ENCODE measurements around the gene CALCB.

GRCh38 chr11:15091625-15092024 lies 18.2 kb downstream of the CALCB start:
- no peak for TF ChIP-seq EZH2 (IDR thresholded peaks at IDR 0.05)
- TF ChIP-seq, protein P1, sequence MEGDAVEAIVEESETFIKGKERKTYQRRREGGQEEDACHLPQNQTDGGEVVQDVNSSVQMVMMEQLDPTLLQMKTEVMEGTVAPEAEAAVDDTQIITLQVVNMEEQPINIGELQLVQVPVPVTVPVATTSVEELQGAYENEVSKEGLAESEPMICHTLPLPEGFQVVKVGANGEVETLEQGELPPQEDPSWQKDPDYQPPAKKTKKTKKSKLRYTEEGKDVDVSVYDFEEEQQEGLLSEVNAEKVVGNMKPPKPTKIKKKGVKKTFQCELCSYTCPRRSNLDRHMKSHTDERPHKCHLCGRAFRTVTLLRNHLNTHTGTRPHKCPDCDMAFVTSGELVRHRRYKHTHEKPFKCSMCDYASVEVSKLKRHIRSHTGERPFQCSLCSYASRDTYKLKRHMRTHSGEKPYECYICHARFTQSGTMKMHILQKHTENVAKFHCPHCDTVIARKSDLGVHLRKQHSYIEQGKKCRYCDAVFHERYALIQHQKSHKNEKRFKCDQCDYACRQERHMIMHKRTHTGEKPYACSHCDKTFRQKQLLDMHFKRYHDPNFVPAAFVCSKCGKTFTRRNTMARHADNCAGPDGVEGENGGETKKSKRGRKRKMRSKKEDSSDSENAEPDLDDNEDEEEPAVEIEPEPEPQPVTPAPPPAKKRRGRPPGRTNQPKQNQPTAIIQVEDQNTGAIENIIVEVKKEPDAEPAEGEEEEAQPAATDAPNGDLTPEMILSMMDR (IDR thresholded peaks at IDR 0.05): no peak
- no peak for TF ChIP-seq EZH2phosphoT487 (IDR thresholded peaks at IDR 0.05)

Data from neural progenitor cell (in vitro differentiated cells).